Panc1 (cell line): ENCODE data around the gene PLIN4. TPM values are rescaled to one million over a fixed set of nuclear protein-coding genes. Genes with fewer than 3 reads are reported as not detected.

Source experiments
- ATAC-seq: fragments of 200-7000 bp; cut with Tn5 transposase; 2 replicates; pipeline ENCODE4 v1.9.1; 2020; ENCODE audit warnings: mild to moderate bottlenecking, moderate library complexity
- BruUV-seq: library from RNA; stranded (reverse); fragments of 400-500 nt; replicated peaks from 2 replicates; lab custom pipeline; 2021; lab: Mats Ljungman, UMichigan
- CTCF ChIA-PET: fragments of 300-600 bp; sonication (Branson Sonifier 250); formaldehyde crosslinking; loops from one replicate; lab custom pipeline; 2022; ENCODE audit warnings: antibody characterized with exemption; lab: Charles Lee
- POLR2A ChIA-PET: fragments of 300-600 bp; sonication (Branson Sonifier 250); formaldehyde crosslinking; loops from one replicate; lab custom pipeline; 2022; ENCODE audit warnings: antibody characterized with exemption; lab: Charles Lee
- DNase-seq: peaks from one replicate; pipeline ENCODE4 v3.0.0-alpha.2; 2010; ENCODE audit warnings: low read depth, low spot score
- H3K27ac ChIP-seq: 2 replicates; pipeline ENCODE4 v1.5.1; 2011; ENCODE audit warnings: mild to moderate bottlenecking, low read length, inconsistent platforms
- H3K27me3 ChIP-seq: fragments of 200-500 bp; sonication (Bioruptor generic); 2 replicates; pipeline ENCODE4 v1.6.0; 2014; ENCODE audit warnings: low read length, inconsistent platforms; ENCODE audit not compliant: control insufficient read depth, insufficient read depth
- H3K36me3 ChIP-seq: fragments of 200-500 bp; sonication (Bioruptor generic); 2 replicates; pipeline ENCODE4 v1.5.1; 2014; ENCODE audit warnings: inconsistent platforms, mild to moderate bottlenecking, low read length, moderate library complexity; ENCODE audit not compliant: control insufficient read depth, insufficient read depth
- H3K4me1 ChIP-seq: 2 replicates; pipeline ENCODE4 v1.5.1; 2011; ENCODE audit warnings: inconsistent platforms, mild to moderate bottlenecking, low read length, moderate library complexity; ENCODE audit not compliant: control insufficient read depth, insufficient read depth
- H3K4me3 ChIP-seq, 2 experiments: 2 replicates each; pipeline ENCODE4 v1.5.1; 2011 to 2012; ENCODE audit warnings: low read depth in 2 of 2, low read length in 2 of 2, mild to moderate bottlenecking in 2 of 2, inconsistent platforms in 1 of 2, moderate library complexity in 1 of 2
- H3K9me3 ChIP-seq: fragments of 200-500 bp; sonication (Bioruptor generic); 2 replicates; pipeline ENCODE4 v1.5.1; 2014; ENCODE audit warnings: low read depth, mild to moderate bottlenecking, inconsistent platforms, low read length, moderate library complexity; ENCODE audit not compliant: control insufficient read depth, insufficient read depth
- POLR2AphosphoS5 ChIP-seq: IDR thresholded peaks from 2 replicates; pipeline ENCODE4 v1.6.1; 2012; ENCODE audit warnings: mild to moderate bottlenecking, low read depth, low read length, moderate library complexity
- SIN3A ChIP-seq: IDR thresholded peaks from 2 replicates; pipeline ENCODE4 v1.6.1; 2012; ENCODE audit warnings: low read depth, mild to moderate bottlenecking, low read length, moderate library complexity, borderline replicate concordance; ENCODE audit not compliant: insufficient read depth
- TCF7L2 ChIP-seq: IDR thresholded peaks from 2 replicates; pipeline ENCODE4 v1.6.1; 2011; ENCODE audit warnings: mild to moderate bottlenecking, low read depth, low read length, inconsistent platforms
- in situ Hi-C: cut with HindIII; loops from 2 replicates; pipeline ENCODE4 v1.10.0; 2016; ENCODE audit warnings: low sequenced_read_pairs, low pct_unique_long_range_greater_than_20kb
- intact Hi-C: fragments of 100-400 bp; cut with micrococcal nuclease; formaldehyde crosslinking; loops from one replicate; pipeline ENCODE4 v1.10.0; 2022; ENCODE audit not compliant: unreplicated experiment
- total RNA-seq: library from RNA; stranded (reverse); gene quantifications from one replicate; pipeline ENCODE4 v1.2.1, GENCODE V29; 2021; ENCODE audit not compliant: unreplicated experiment
- TF ChIP-seq, protein P1 (sequence below): fragments of 450-650 bp; IDR thresholded peaks from 2 replicates; pipeline ENCODE4 v1.5.1; 2017; ENCODE audit warnings: mild to moderate bottlenecking
- TF ChIP-seq, protein P2 (sequence below), 2 experiments: IDR thresholded peaks; 2 replicates each; pipeline ENCODE4 v1.6.1; 2011 to 2012; ENCODE audit warnings: low read depth in 2 of 2, control low read depth in 1 of 2, low read length in 1 of 2, mild to moderate bottlenecking in 1 of 2, moderate library complexity in 1 of 2; ENCODE audit not compliant: insufficient read depth in 1 of 2

PLIN4 gene
- total RNA-seq, 1 experiment from 2014 or later, result 10.2 TPM

DNA sequence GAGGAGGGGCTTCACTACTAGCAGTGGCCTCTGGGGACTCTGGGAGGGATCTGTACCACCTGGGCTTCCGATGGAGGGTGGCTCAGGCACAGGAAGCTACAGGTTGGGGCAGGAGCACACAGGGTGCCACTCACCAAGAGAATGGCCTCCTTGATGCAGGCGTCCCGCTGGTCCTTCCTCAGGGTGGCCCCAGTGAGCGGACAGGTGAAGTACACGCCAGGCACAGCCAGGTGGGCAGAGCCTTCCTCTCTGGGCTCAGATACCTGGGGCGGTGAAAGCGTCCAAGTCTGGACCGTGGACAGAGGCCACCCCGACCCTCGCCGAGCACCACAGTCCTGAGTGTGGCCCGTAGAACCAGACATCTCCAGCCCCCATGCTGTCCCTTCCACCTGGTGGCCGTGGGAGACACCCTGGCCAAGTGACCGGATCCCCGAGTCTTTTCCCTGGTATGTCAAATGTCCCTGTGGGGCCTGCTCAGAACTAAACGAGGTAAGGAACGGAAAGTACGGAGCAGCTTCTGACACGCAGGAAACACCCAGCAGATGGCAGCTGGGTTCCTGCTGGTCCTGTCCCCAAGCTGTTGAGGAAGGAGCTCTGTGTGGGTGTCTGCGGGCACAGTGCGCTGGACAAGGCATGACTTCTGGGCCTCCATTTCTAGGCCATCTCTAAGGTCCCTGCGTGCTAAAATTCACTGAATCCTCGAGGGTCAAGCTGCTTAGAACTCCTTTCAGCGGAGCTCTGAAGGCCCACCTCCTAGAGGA, 65.9 kb downstream of the PLIN4 start:
- intact Hi-C loops, result no loop called here

More for the DNA sequence above, 65.9 kb downstream of the PLIN4 start:
- Histone ChIP-seq H3K27me3 (no peaks in the 10 kb centered on the region), H3K36me3 (no peaks in the 10 kb centered on the region), H3K27ac (no peak overlapping the region), H3K4me3 (no peak overlapping the region), H3K9me3 (no peaks in the 10 kb centered on the region), H3K4me1 (no peaks in the 10 kb centered on the region)
- ATAC-seq (no peak), DNase-seq (no peak)
- no TSS peak for BruUV-seq
- TF ChIP-seq, protein P1, sequence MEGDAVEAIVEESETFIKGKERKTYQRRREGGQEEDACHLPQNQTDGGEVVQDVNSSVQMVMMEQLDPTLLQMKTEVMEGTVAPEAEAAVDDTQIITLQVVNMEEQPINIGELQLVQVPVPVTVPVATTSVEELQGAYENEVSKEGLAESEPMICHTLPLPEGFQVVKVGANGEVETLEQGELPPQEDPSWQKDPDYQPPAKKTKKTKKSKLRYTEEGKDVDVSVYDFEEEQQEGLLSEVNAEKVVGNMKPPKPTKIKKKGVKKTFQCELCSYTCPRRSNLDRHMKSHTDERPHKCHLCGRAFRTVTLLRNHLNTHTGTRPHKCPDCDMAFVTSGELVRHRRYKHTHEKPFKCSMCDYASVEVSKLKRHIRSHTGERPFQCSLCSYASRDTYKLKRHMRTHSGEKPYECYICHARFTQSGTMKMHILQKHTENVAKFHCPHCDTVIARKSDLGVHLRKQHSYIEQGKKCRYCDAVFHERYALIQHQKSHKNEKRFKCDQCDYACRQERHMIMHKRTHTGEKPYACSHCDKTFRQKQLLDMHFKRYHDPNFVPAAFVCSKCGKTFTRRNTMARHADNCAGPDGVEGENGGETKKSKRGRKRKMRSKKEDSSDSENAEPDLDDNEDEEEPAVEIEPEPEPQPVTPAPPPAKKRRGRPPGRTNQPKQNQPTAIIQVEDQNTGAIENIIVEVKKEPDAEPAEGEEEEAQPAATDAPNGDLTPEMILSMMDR, result no peak
- TF ChIP-seq, protein P2, sequence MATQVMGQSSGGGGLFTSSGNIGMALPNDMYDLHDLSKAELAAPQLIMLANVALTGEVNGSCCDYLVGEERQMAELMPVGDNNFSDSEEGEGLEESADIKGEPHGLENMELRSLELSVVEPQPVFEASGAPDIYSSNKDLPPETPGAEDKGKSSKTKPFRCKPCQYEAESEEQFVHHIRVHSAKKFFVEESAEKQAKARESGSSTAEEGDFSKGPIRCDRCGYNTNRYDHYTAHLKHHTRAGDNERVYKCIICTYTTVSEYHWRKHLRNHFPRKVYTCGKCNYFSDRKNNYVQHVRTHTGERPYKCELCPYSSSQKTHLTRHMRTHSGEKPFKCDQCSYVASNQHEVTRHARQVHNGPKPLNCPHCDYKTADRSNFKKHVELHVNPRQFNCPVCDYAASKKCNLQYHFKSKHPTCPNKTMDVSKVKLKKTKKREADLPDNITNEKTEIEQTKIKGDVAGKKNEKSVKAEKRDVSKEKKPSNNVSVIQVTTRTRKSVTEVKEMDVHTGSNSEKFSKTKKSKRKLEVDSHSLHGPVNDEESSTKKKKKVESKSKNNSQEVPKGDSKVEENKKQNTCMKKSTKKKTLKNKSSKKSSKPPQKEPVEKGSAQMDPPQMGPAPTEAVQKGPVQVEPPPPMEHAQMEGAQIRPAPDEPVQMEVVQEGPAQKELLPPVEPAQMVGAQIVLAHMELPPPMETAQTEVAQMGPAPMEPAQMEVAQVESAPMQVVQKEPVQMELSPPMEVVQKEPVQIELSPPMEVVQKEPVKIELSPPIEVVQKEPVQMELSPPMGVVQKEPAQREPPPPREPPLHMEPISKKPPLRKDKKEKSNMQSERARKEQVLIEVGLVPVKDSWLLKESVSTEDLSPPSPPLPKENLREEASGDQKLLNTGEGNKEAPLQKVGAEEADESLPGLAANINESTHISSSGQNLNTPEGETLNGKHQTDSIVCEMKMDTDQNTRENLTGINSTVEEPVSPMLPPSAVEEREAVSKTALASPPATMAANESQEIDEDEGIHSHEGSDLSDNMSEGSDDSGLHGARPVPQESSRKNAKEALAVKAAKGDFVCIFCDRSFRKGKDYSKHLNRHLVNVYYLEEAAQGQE (IDR thresholded peaks at IDR 0.05; ENCODE audit: insufficient read depth in 1 of 2, low read depth in 2 of 2, low read length in 1 of 2), result no peak
- TF ChIP-seq SIN3A (no peak), TCF7L2 (no peak), POLR2AphosphoS5 (no peak)
- ChIA-PET POLR2A (no interaction called here), CTCF (no interaction called here)
- in situ Hi-C loops, result no loop called here

Other genes with a start within 250 kb of the PLIN4 start
- 0.46 TPM for gene SHD, start 239.2 kb downstream of the PLIN4 start, total RNA-seq
- gene TMIGD2, start 216.1 kb downstream of the PLIN4 start, total RNA-seq, result not detected
- 12.1 TPM for gene FSD1, start 213.9 kb downstream of the PLIN4 start, total RNA-seq
- 10.0 TPM for gene STAP2, start 179.7 kb downstream of the PLIN4 start, total RNA-seq
- 22.9 TPM for gene MPND, start 174.9 kb downstream of the PLIN4 start, total RNA-seq
- gene SH3GL1, start 117.9 kb downstream of the PLIN4 start, total RNA-seq, result 57.1 TPM
- 45.4 TPM for gene CHAF1A, start 115.8 kb downstream of the PLIN4 start, total RNA-seq
- 55.6 TPM for gene UBXN6, start 60.7 kb downstream of the PLIN4 start, total RNA-seq
- 56.9 TPM for gene HDGFL2, start 46.2 kb downstream of the PLIN4 start, total RNA-seq
- gene PLIN5, start 16.7 kb upstream of the PLIN4 start, total RNA-seq, result 0.64 TPM
- gene LRG1, start 21.6 kb upstream of the PLIN4 start, total RNA-seq, result 0.08 TPM
- gene SEMA6B, start 41.2 kb upstream of the PLIN4 start, total RNA-seq, result 5.7 TPM
- gene TNFAIP8L1, start 121.0 kb upstream of the PLIN4 start, total RNA-seq, result 4.8 TPM
- gene MYDGF, start 151.9 kb upstream of the PLIN4 start, total RNA-seq, result 78.1 TPM
- gene DPP9, start 205.4 kb upstream of the PLIN4 start, total RNA-seq, result 108 TPM